HepG2 (cell line): ENCODE results near the gene NUDT2. TPM values are rescaled to one million over a fixed set of nuclear protein-coding genes. Genes with fewer than 3 reads are reported as not detected.

Source experiments
- BHLHE40 ChIP-seq: IDR thresholded peaks from 2 replicates; pipeline ENCODE4 v1.6.1; 2011; ENCODE audit warnings: low read length, improper control_type of control experiment
- CEBPZ ChIP-seq: IDR thresholded peaks from 2 replicates; pipeline ENCODE4 v1.6.1; 2012; ENCODE audit warnings: low read length, improper control_type of control experiment
- ETV5 ChIP-seq: IDR thresholded peaks from 2 replicates; pipeline ENCODE4 v1.6.1; 2018; ENCODE audit warnings: missing biosample characterization, missing genetic modification reagents, inconsistent platforms, borderline replicate concordance
- FOXM1 ChIP-seq: sonication (generic); formaldehyde crosslinking; IDR thresholded peaks from 2 replicates; pipeline ENCODE4 v1.5.0; 2020; ENCODE audit warnings: missing genetic modification reagents
- GATAD1 ChIP-seq: IDR thresholded peaks from 2 replicates; pipeline ENCODE4 v1.6.1; 2016; ENCODE audit warnings: missing genetic modification reagents, missing compliant biosample characterization
- GTF2F1 ChIP-seq: fragments of 150-350 bp; IDR thresholded peaks from 2 replicates; pipeline ENCODE4 v1.6.1; 2014; ENCODE audit warnings: low read length
- HDAC6 ChIP-seq: fragments of 200-600 bp; sonication (generic); IDR thresholded peaks from 2 replicates; pipeline ENCODE4 v1.7.0; 2017; ENCODE audit warnings: mild to moderate bottlenecking, antibody characterized with exemption, low read length, low read depth
- MYPOP ChIP-seq: sonication (generic); formaldehyde crosslinking; IDR thresholded peaks from 2 replicates; pipeline ENCODE4 v1.8.1; 2023; ENCODE audit warnings: mild to moderate bottlenecking, moderate library complexity, missing genetic modification reagents
- ZBTB4 ChIP-seq: sonication (generic); formaldehyde crosslinking; IDR thresholded peaks from 2 replicates; pipeline ENCODE4 v1.4.0; 2020; ENCODE audit warnings: missing genetic modification reagents, mild to moderate bottlenecking, borderline replicate concordance
- ZHX2 ChIP-seq, 2 experiments: sonication (generic) in 1 of 2; formaldehyde crosslinking in 1 of 2; IDR thresholded peaks; 2 replicates each; pipeline versions ENCODE4 v1.6.1 to v1.9.0; 2014 to 2022; ENCODE audit warnings: antibody characterized with exemption in 1 of 2, borderline replicate concordance in 1 of 2, inconsistent platforms in 1 of 2, low read depth in 1 of 2, missing genetic modification reagents in 1 of 2
- ZMYM2 ChIP-seq: sonication (generic); formaldehyde crosslinking; IDR thresholded peaks from 2 replicates; pipeline ENCODE4 v1.8.0; 2022; ENCODE audit warnings: mild to moderate bottlenecking, missing genetic modification reagents
- ZNF383 ChIP-seq: sonication (generic); formaldehyde crosslinking; IDR thresholded peaks from 2 replicates; pipeline ENCODE4 v1.4.0; 2020; ENCODE audit warnings: missing genetic modification reagents, mild to moderate bottlenecking, borderline replicate concordance
- ZNF772 ChIP-seq: sonication (generic); formaldehyde crosslinking; IDR thresholded peaks from 2 replicates; pipeline ENCODE4 v1.5.0; 2020; ENCODE audit warnings: mild to moderate bottlenecking, missing genetic modification reagents
- polyA plus RNA-seq, 8 experiments: library from polyadenylated mRNA; depleted of rRNA in 3 of 8; stranded (reverse) in 7 of 8; unstranded in 1 of 8; fragments of >200 nt; fragmentation: Illumina TruSeq in 4 of 8; extraction: Trizol in 4 of 8; gene quantifications; 2 replicates each; pipeline versions ENCODE4 v1.2.1 to v1.2.3, GENCODE V29; 2011 to 2016; ENCODE audit warnings: low read depth in 4 of 8, missing spikeins in 1 of 8, mixed read lengths in 1 of 8; ENCODE audit not compliant: insufficient read depth in 1 of 8
- total RNA-seq, 5 experiments: library from RNA; depleted of rRNA; stranded (reverse); fragments of >200 nt; fragmentation: Illumina TruSeq; extraction: Trizol; gene quantifications; 2 replicates each; pipeline ENCODE4 v1.2.3, GENCODE V29; 2016; ENCODE audit warnings: low read depth in 1 of 5

NUDT2 gene
- total and polyA plus RNA-seq, 2 of the 13 experiments (the other 11 are each of a cell fraction or from before 2014, with no cell fraction given) = 19.9 to 24.6 TPM

- TF ChIP-seq ZBTB4 (CRISPR knock-in tag) (no peak), ZMYM2 (peak; percentile 48), ZHX2 (IDR thresholded peaks at IDR 0.05; ENCODE audit: low read depth) (no peak), ZHX2 (CRISPR knock-in tag; IDR thresholded peaks at IDR 0.05; ENCODE audit: borderline replicate concordance) (no peak), ZNF383 (CRISPR knock-in tag) (no peak), FOXM1 (CRISPR knock-in tag) (no peak), MYPOP (CRISPR knock-in tag) (no peak), BHLHE40 (no peak), GTF2F1 (no peak), CEBPZ (no peak), ETV5 (no peak), ZNF772 (CRISPR knock-in tag) (0 out of 2 replicates have a peak, but pooled peaks have one; percentile 17), HDAC6 (no peak), GATAD1 (CRISPR knock-in tag) (no peak)
Measured at GRCh38 chr9:34376596-34377403, 47.4 kb downstream of the NUDT2 start, which contains the start of gene MYORG (continued).
